ENCODE measurements around the gene ACOX2. TPM values are rescaled to one million over a fixed set of nuclear protein-coding genes. Genes with fewer than 3 reads are reported as not detected.

Gene ACOX2
- total and polyA plus RNA-seq, 2 of the 13 experiments (the other 11 are each of a cell fraction or from before 2014, with no cell fraction given): 42.6 to 98.5 TPM

DNA sequence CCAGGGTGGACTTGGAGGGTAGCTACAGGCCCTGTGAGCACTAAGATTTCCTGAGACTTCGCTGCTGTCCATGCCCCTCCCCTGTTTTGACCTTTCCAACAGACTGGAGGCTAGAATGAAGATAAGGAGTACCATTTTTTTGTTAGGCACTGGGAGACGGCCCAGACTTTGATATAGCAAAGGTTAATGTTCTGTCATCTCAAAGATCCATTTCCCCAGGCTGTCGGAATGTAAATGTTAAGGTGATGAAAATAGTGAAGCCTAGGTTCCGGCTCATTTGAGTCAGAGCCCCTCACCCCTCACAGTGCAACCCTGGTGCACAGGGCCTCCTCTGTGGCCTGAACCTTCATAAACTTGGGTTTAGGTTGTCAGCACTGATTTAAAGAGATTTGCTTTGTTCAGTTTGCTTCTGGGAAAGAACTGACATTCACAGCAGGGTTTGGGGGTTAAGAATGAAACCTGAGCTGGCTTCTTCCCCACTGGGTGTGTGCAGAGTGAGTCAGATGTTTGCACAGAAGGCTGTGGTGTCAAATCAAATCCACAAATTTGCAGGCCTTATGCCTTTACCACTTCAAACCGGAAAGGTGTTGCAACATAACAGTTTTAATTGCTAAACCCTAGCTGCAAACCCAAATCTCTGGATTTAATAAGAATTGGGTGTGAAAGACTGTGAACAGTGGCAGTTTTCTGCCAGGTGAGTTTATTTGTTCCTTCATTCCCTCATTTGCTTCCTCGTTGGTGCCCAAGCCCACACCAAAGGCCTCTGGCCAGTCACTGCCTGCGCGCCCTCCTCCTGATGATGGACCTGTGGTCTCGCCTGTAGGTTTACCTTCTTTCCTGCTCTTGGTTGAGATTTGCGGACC lies 65.7 kb downstream of the ACOX2 start (continued):
- TF ChIP-seq IKZF4 (CRISPR knock-in tag; IDR thresholded peaks at IDR 0.05; ENCODE audit: borderline replicate concordance, low read depth, not compliant biosample characterization) (no peak), ZNF792 (CRISPR knock-in tag; IDR thresholded peaks at IDR 0.05) (peak; percentile 50; the same call in 1 of the 2 replicates), GATAD1 (CRISPR knock-in tag; IDR thresholded peaks at IDR 0.05) (peak; percentile 57), SP5 (CRISPR knock-in tag; IDR thresholded peaks at IDR 0.05; ENCODE audit: borderline replicate concordance, low read depth) (peak; percentile 74), ZNF841 (CRISPR knock-in tag; IDR thresholded peaks at IDR 0.05; ENCODE audit: borderline replicate concordance) (peak; percentile 67; the same call in 1 of the 2 replicates), ZNF503 (CRISPR knock-in tag; IDR thresholded peaks at IDR 0.05) (peak; percentile 96), ZNF724P (CRISPR knock-in tag; IDR thresholded peaks at IDR 0.05; ENCODE audit: borderline replicate concordance) (peak; percentile 60; the same call in 1 of the 2 replicates), ZNF777 (CRISPR knock-in tag; IDR thresholded peaks at IDR 0.05) (no peak), ZBTB1 (CRISPR knock-in tag; IDR thresholded peaks at IDR 0.05; ENCODE audit: borderline replicate concordance) (no peak), MED13 (CRISPR knock-in tag; IDR thresholded peaks at IDR 0.05) (0 out of 2 replicates have a peak, but pooled peaks have one; percentile 36), ZNF337 (CRISPR knock-in tag; IDR thresholded peaks at IDR 0.05; ENCODE audit: borderline replicate concordance, low read depth) (0 out of 2 replicates have a peak, but pooled peaks have one; percentile 46), ZNF331 (CRISPR knock-in tag; IDR thresholded peaks at IDR 0.05) (no peak; the same call in 1 of the 2 replicates), ZNF780A (CRISPR knock-in tag; IDR thresholded peaks at IDR 0.05) (peak; percentile 49; the same call in 1 of the 2 replicates), ZFP36L1 (CRISPR knock-in tag; IDR thresholded peaks at IDR 0.05) (peak; percentile 64; the same call in 1 of the 2 replicates), AKAP8 (CRISPR knock-in tag; IDR thresholded peaks at IDR 0.05) (peak; percentile 43; the same call in 1 of the 2 replicates), ZSCAN25 (CRISPR knock-in tag; IDR thresholded peaks at IDR 0.05) (peak; percentile 37; the same call in 1 of the 2 replicates), CENPT (CRISPR knock-in tag; IDR thresholded peaks at IDR 0.05; ENCODE audit: low read depth) (no peak), ZEB1 (IDR thresholded peaks at IDR 0.05; ENCODE audit: insufficient replicate concordance, low read depth) (peak; percentile 52), CC2D1A (CRISPR knock-in tag; IDR thresholded peaks at IDR 0.05) (no peak)
- TF ChIP-seq, protein P1, sequence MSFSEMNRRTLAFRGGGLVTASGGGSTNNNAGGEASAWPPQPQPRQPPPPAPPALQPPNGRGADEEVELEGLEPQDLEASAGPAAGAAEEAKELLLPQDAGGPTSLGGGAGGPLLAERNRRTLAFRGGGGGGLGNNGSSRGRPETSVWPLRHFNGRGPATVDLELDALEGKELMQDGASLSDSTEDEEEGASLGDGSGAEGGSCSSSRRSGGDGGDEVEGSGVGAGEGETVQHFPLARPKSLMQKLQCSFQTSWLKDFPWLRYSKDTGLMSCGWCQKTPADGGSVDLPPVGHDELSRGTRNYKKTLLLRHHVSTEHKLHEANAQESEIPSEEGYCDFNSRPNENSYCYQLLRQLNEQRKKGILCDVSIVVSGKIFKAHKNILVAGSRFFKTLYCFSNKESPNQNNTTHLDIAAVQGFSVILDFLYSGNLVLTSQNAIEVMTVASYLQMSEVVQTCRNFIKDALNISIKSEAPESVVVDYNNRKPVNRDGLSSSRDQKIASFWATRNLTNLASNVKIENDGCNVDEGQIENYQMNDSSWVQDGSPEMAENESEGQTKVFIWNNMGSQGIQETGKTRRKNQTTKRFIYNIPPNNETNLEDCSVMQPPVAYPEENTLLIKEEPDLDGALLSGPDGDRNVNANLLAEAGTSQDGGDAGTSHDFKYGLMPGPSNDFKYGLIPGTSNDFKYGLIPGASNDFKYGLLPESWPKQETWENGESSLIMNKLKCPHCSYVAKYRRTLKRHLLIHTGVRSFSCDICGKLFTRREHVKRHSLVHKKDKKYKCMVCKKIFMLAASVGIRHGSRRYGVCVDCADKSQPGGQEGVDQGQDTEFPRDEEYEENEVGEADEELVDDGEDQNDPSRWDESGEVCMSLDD (CRISPR knock-in tag; IDR thresholded peaks at IDR 0.05; ENCODE audit: borderline replicate concordance): peak; percentile 87; the same call in 1 of the 2 replicates
- TF ChIP-seq, protein P2, sequence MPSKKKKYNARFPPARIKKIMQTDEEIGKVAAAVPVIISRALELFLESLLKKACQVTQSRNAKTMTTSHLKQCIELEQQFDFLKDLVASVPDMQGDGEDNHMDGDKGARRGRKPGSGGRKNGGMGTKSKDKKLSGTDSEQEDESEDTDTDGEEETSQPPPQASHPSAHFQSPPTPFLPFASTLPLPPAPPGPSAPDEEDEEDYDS (CRISPR knock-in tag; IDR thresholded peaks at IDR 0.05): peak; percentile 81
- TF ChIP-seq, protein P3, sequence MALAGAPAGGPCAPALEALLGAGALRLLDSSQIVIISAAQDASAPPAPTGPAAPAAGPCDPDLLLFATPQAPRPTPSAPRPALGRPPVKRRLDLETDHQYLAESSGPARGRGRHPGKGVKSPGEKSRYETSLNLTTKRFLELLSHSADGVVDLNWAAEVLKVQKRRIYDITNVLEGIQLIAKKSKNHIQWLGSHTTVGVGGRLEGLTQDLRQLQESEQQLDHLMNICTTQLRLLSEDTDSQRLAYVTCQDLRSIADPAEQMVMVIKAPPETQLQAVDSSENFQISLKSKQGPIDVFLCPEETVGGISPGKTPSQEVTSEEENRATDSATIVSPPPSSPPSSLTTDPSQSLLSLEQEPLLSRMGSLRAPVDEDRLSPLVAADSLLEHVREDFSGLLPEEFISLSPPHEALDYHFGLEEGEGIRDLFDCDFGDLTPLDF (CRISPR knock-in tag; IDR thresholded peaks at IDR 0.05): no peak; the same call in 1 of the 2 replicates
- TF ChIP-seq, protein P4, sequence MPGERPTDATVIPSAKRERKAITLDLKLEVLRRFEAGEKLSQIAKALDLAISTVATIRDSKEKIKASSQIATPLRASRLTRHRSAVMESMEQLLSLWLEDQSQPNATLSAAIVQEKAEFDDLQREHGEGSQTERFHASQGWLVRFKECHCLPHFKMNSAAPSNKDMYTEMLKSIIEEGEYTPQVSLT (CRISPR knock-in tag; IDR thresholded peaks at IDR 0.05; ENCODE audit: borderline replicate concordance, low read depth): no peak
